ENCODE measurements around the gene FHL3.

- TF ChIP-seq CTCF (IDR thresholded peaks at IDR 0.05) (no peak), POLR2AphosphoS5 (IDR thresholded peaks at IDR 0.05; ENCODE audit: low read depth, low read length) (no peak), REST (IDR thresholded peaks at IDR 0.05; ENCODE audit: insufficient read depth in 1 of 2, low read depth in 2 of 2, low read length in 1 of 2) (no peak), TCF7L2 (IDR thresholded peaks at IDR 0.05; ENCODE audit: low read depth, low read length) (no peak), SIN3A (IDR thresholded peaks at IDR 0.05; ENCODE audit: borderline replicate concordance, insufficient read depth, low read depth, low read length) (no peak)
These were observed 58.0 kb downstream of the FHL3 start for GRCh38 chr1:37947364-37947763.
